ENCODE results near the gene TNRC6B. TPM values are rescaled to one million over a fixed set of nuclear protein-coding genes. Genes with fewer than 3 reads are reported as not detected.
"Not testable (repeated sequence)": the region's sequence is repeated elsewhere in the genome, so short reads cannot be mapped to it uniquely, and the experiment has no call there.

TNRC6B gene
- total RNA-seq, 2 experiments from 2014 or later: 40.0 to 72.5 TPM

GRCh38 chr22:40193429-40194421 is 16.0 kb downstream of the TNRC6B start:
- H3K4me1 Mint-ChIP-seq: peaks cover 48% of the 10 kb centered on the region
- CTCF ChIA-PET: interaction anchor here (0.6 to 2.7 kb wide), 8 partner anchors 8 to 251 kb away, joined by 3 to 9 read pairs (median 4); no protein-coding TSS in a partner anchor
- no peak for ATAC-seq
- no peaks in the 10 kb centered on the region for H3K9me3 Mint-ChIP-seq (ENCODE audit: low read depth)
- H3K27me3 Mint-ChIP-seq: no peaks in the 10 kb centered on the region
- no peak for DNase-seq
- H3K36me3 Mint-ChIP-seq: peaks cover 2% of the 10 kb centered on the region
- no peak overlapping the region for H3K4me3 Mint-ChIP-seq
- H3K27ac Mint-ChIP-seq: peak overlapping the region; percentile 6

GRCh38 chr22:40194656-40195055 is 16.9 kb downstream of the TNRC6B start:
- Mint-ChIP-seq H3K27ac (peak overlapping the region; percentile 9), H3K4me1 (peaks cover 54% of the 10 kb centered on the region), H3K27me3 (no peaks in the 10 kb centered on the region), H3K36me3 (peaks cover 2% of the 10 kb centered on the region), H3K9me3 (ENCODE audit: low read depth) (no peaks in the 10 kb centered on the region), H3K4me3 (no peak overlapping the region)
- DNase-seq (no peak), ATAC-seq (no peak)
- CTCF ChIA-PET: interaction anchor here (1.3 to 3.0 kb wide), 6 partner anchors 9 to 252 kb away, joined by 3 to 9 read pairs (median 5); no protein-coding TSS in a partner anchor

GRCh38 chr22:40196628-40197360 is 19.1 kb downstream of the TNRC6B start:
- Mint-ChIP-seq H3K4me1 (peaks cover 55% of the 10 kb centered on the region), H3K9me3 (ENCODE audit: low read depth) (no peaks in the 10 kb centered on the region), H3K4me3 (no peak overlapping the region), H3K27me3 (no peaks in the 10 kb centered on the region), H3K27ac (peak overlapping the region; percentile 54), H3K36me3 (peaks cover 2% of the 10 kb centered on the region)
- ATAC-seq (peak; percentile 88), DNase-seq (peak; percentile 40)
- CTCF ChIA-PET: interaction anchor here (1.2 to 3.0 kb wide), 2 partner anchors 24 to 151 kb away, joined by 3 to 9 read pairs; no protein-coding TSS in a partner anchor

- not testable (repeated sequence) for H3K36me3 Mint-ChIP-seq; ATAC-seq; H3K9me3 Mint-ChIP-seq (ENCODE audit: low read depth); H3K4me3 Mint-ChIP-seq; H3K27ac Mint-ChIP-seq; H3K27me3 Mint-ChIP-seq; DNase-seq
- H3K4me1 Mint-ChIP-seq: peaks cover 60% of the 10 kb centered on the region
- CTCF ChIA-PET: interaction anchor here (1.0 to 3.0 kb wide), 2 partner anchors 27 to 151 kb away, joined by 3 to 9 read pairs; no protein-coding TSS in a partner anchor
Measured at GRCh38 chr22:40197421-40197820, 19.7 kb downstream of the TNRC6B start.

- peaks cover 61% of the 10 kb centered on the region for H3K4me1 Mint-ChIP-seq
- DNase-seq (no peak), ATAC-seq (no peak)
- H3K9me3 Mint-ChIP-seq (ENCODE audit: low read depth): no peaks in the 10 kb centered on the region
- H3K36me3 Mint-ChIP-seq: peaks cover 6% of the 10 kb centered on the region
- H3K27ac Mint-ChIP-seq: no peak overlapping the region
- CTCF ChIA-PET: no interaction called here
- H3K4me3 Mint-ChIP-seq: no peak overlapping the region
- H3K27me3 Mint-ChIP-seq: no peaks in the 10 kb centered on the region
Measured at GRCh38 chr22:40198733-40199132, 21.0 kb downstream of the TNRC6B start.

GRCh38 chr22:40199223-40199622 is 21.5 kb downstream of the TNRC6B start:
- CTCF ChIA-PET: no interaction called here
- ATAC-seq: no peak
- Mint-ChIP-seq H3K27ac (no peak overlapping the region), H3K27me3 (no peaks in the 10 kb centered on the region), H3K36me3 (peaks cover 6% of the 10 kb centered on the region), H3K9me3 (ENCODE audit: low read depth) (no peaks in the 10 kb centered on the region), H3K4me1 (peaks cover 62% of the 10 kb centered on the region), H3K4me3 (no peak overlapping the region)
- DNase-seq: no peak

GRCh38 chr22:40199852-40200251 is 22.1 kb downstream of the TNRC6B start:
- no peak overlapping the region for H3K4me3 Mint-ChIP-seq
- no peaks in the 10 kb centered on the region for H3K27me3 Mint-ChIP-seq
- ATAC-seq: no peak
- CTCF ChIA-PET: no interaction called here
- H3K4me1 Mint-ChIP-seq: peaks cover 62% of the 10 kb centered on the region
- no peak for DNase-seq
- H3K27ac Mint-ChIP-seq: no peak overlapping the region
- H3K9me3 Mint-ChIP-seq (ENCODE audit: low read depth): no peaks in the 10 kb centered on the region
- peaks cover 6% of the 10 kb centered on the region for H3K36me3 Mint-ChIP-seq

- CTCF ChIA-PET: interaction anchor here (0.9 to 1.2 kb wide), 2 partner anchors 9 to 21 kb away, joined by 3 read pairs; no protein-coding TSS in a partner anchor
- H3K27me3 Mint-ChIP-seq: no peaks in the 10 kb centered on the region
Measured at GRCh38 chr22:40200795-40201530, 23.2 kb downstream of the TNRC6B start.

GRCh38 chr22:40202225-40202944 is 24.7 kb downstream of the TNRC6B start:
- DNase-seq (no peak), ATAC-seq (no peak)
- Mint-ChIP-seq H3K27ac (peak overlapping the region; percentile 31), H3K27me3 (no peaks in the 10 kb centered on the region), H3K4me1 (peaks cover 49% of the 10 kb centered on the region), H3K36me3 (peaks cover 4% of the 10 kb centered on the region), H3K4me3 (no peak overlapping the region), H3K9me3 (ENCODE audit: low read depth) (no peaks in the 10 kb centered on the region)
- CTCF ChIA-PET: interaction anchor here (0.9 to 1.6 kb wide), 2 partner anchors 10 to 85 kb away, joined by 3 read pairs; no protein-coding TSS in a partner anchor

More at GRCh38 chr22:40200795-40201530, 23.2 kb downstream of the TNRC6B start:
- no peak overlapping the region for H3K4me3 Mint-ChIP-seq
- DNase-seq (no peak), ATAC-seq (no peak)
- peaks cover 6% of the 10 kb centered on the region for H3K36me3 Mint-ChIP-seq
- no peaks in the 10 kb centered on the region for H3K9me3 Mint-ChIP-seq (ENCODE audit: low read depth)
- H3K27ac Mint-ChIP-seq: no peak overlapping the region
- peaks cover 59% of the 10 kb centered on the region for H3K4me1 Mint-ChIP-seq

- CTCF ChIA-PET: interaction anchor here (1.6 kb wide), 1 partner anchor 87 kb away, joined by 3 read pairs; no protein-coding TSS in a partner anchor
- H3K9me3 Mint-ChIP-seq (ENCODE audit: low read depth): no peaks in the 10 kb centered on the region
- DNase-seq (peak; percentile 56), ATAC-seq (peak; percentile 91)
- H3K4me1 Mint-ChIP-seq: peaks cover 52% of the 10 kb centered on the region
- no peaks in the 10 kb centered on the region for H3K27me3 Mint-ChIP-seq
- no peak overlapping the region for H3K4me3 Mint-ChIP-seq
- H3K36me3 Mint-ChIP-seq: peaks cover 4% of the 10 kb centered on the region
- H3K27ac Mint-ChIP-seq: peak overlapping the region; percentile 68
Measured at GRCh38 chr22:40203572-40203971, 25.8 kb downstream of the TNRC6B start.

- no peak for ATAC-seq
- Mint-ChIP-seq H3K36me3 (peaks cover 4% of the 10 kb centered on the region), H3K27me3 (no peaks in the 10 kb centered on the region), H3K4me1 (peaks cover 52% of the 10 kb centered on the region), H3K9me3 (ENCODE audit: low read depth) (no peaks in the 10 kb centered on the region), H3K27ac (peak overlapping the region; percentile 26), H3K4me3 (no peak overlapping the region)
- CTCF ChIA-PET: no interaction called here
- no peak for DNase-seq
Measured at GRCh38 chr22:40204321-40205116, 26.8 kb downstream of the TNRC6B start.

- no peaks in the 10 kb centered on the region for H3K27me3 Mint-ChIP-seq
- no peak overlapping the region for H3K4me3 Mint-ChIP-seq
- ATAC-seq (no peak), DNase-seq (no peak)
- H3K9me3 Mint-ChIP-seq (ENCODE audit: low read depth): no peaks in the 10 kb centered on the region
- no peak overlapping the region for H3K27ac Mint-ChIP-seq
- CTCF ChIA-PET: no interaction called here
- H3K36me3 Mint-ChIP-seq: peaks cover 4% of the 10 kb centered on the region
- H3K4me1 Mint-ChIP-seq: peaks cover 65% of the 10 kb centered on the region
Measured at GRCh38 chr22:40206561-40206960, 28.8 kb downstream of the TNRC6B start.

Measured in activated CD8-positive, alpha-beta memory T cell treated with anti-CD3 and anti-CD28 coated beads, Interleukin-2, amount 10 ng/mL, durations not matched to agents 7 days and 5 days (primary cell).